Activated CD4-positive, alpha-beta T cell treated with anti-CD3 and anti-CD28 coated beads, Interleukin-2, amount 50 U/mL, for 4 hours (primary cell): ENCODE results near the gene C19orf33.
"Not testable (repeated sequence)": the region's sequence is repeated elsewhere in the genome, so short reads cannot be mapped to it uniquely, and the experiment has no call there.

Experiments
- DNase-seq, 2 experiments: peaks; one replicate each; pipeline ENCODE4 v3.0.0-alpha.2; 2020

The C19orf33 gene

GRCh38 chr19:38309615-38310278, 5.7 kb downstream of the C19orf33 start:
- no peak for DNase-seq

GRCh38 chr19:38310279-38310670, 6.2 kb downstream of the C19orf33 start:
- no peak for DNase-seq

- no peak for DNase-seq
These were observed 6.9 kb downstream of the C19orf33 start for GRCh38 chr19:38310986-38311385.

GRCh38 chr19:38315657-38316476, 11.8 kb downstream of the C19orf33 start, which contains the start of gene YIF1B:
Gene YIF1B (minus strand): TSS chr19:38315947. CDS start chr19:38315917, 30 bp downstream.
- DNase-seq, result peak; percentile 92 to 93

- no peak for DNase-seq
These were observed 12.5 kb downstream of the C19orf33 start for GRCh38 chr19:38316477-38317067.

- DNase-seq, result no peak
These were observed 13.1 kb downstream of the C19orf33 start for GRCh38 chr19:38317104-38317612.

DNA sequence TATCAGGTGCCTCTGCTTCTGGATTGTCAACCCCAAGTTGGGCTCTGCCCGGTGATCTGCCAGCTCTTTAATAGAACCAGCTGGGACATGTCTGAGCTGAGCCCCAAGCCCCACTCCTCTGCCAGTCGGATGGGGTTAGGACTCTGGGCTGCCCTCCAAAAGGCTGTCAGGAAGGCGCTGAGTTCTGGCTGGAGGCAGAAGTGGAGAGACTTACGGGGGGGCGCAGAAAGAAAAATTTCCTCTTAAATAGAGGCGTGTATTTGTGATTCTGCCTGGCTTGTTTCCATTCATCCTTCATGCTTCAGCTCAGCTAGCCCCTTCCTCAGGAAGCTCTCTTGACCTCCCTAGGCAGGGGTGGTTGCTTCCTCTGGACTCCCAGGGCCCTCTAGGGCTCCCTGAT, 14.6 kb downstream of the C19orf33 start:
- no peak for DNase-seq

DNA sequence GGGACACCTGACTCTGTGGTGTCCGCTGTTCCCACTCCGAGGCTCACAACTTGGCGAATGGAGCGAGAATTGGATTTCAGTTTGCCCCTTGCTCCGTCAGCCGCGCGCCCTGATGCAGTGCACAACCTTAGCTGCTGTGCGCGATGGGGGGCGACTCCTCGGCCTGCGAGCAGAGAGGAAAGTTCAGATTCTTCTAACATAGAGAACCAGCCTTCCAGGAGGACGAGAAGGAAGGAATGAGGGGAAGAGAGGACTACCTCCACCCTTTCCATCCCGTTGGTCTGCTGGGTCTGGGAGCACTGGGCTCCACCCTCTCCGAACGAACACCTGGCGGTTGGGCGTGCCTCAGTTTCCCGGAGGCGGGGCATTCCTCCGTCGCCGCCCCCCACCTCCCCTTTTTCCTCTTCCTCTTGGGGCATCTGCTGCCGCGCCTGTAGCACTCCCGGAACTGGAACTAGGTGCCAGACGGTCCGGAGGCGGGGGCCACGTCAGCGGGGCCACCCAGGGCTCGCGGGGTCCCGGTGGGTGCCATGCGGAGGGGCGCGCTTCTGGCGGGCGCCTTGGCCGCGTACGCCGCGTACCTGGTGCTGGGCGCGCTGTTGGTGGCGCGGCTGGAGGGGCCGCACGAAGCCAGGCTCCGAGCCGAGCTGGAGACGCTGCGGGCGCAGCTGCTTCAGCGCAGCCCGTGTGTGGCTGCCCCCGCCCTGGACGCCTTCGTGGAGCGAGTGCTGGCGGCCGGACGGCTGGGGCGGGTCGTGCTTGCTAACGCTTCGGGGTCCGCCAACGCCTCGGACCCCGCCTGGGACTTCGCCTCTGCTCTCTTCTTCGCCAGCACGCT, 15.6 kb downstream of the C19orf33 start, which contains the start of gene KCNK6:
KCNK6 (plus strand) TSS at position 425 of the 838 bp plus-strand sequence; CDS start at position 531, 106 bp downstream.
- DNase-seq, result peak; percentile 31 to 42

DNA sequence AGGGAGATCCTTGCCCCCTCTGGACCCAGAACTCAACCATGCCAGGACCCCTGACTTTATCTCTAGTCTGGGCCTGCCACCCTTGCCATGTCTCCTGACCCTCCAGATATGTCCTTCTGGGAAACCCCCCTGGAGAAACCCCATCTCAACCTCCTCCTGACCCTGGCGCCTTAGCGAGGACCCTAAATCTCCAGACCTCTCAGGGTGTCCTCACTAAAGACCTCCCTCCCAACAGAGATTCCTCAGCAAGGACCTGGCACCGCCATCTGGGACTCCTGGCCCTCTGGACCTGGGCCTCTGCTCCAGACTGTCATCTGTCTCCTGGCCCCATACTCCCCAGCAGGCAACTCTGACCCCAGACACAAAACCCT, 16.9 kb downstream of the C19orf33 start:
- DNase-seq, result no peak

DNA sequence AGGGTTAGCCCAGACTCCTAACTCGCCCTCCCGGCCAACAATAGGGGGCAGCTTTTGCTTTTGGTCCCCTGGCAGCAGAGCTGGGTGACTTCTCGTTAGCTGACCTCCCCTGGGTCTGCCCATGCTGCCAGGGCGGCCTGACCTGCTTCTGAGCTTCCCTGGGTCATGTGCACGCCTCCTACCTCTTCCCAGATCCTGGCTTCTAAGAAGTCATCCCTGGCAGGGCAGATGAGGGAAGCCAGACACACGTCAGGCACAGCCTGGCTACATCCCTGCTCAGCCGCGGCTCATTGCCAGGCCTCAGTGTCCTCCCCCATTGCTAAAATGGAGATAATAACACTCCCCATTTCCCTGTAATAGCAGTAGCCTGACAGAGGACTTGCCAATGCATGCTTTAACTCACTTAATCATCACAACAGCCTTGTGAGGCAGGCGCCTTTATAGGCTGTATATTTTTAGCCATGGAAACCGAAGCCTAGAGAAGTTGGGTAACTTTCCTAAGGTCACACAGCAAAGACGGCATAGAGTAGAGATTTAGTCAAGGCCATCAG, 17.7 kb downstream of the C19orf33 start:
- DNase-seq, result no peak

- no peak for DNase-seq
These were observed 19.2 kb downstream of the C19orf33 start for GRCh38 chr19:38323291-38323690.

DNA sequence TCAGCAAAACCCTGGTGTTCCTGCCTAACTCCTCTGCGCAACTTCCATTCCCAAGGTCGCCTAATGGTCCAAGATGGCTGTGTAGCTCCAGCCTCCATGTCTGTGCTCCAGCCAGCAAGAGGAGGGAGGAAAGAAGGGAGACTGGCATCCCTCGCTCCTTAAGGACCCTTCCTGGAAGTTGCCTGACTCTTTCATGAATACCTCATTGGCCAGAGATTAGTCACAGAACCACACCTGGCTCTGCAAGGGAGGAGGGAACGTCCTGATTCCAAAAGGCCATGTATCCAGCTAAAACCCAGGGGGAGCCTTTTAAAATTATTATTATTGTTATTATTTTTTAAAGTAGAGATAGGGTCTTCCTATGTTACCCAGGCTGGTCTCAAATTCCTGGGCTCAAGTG, 20.4 kb downstream of the C19orf33 start:
- DNase-seq, result no peak

DNA sequence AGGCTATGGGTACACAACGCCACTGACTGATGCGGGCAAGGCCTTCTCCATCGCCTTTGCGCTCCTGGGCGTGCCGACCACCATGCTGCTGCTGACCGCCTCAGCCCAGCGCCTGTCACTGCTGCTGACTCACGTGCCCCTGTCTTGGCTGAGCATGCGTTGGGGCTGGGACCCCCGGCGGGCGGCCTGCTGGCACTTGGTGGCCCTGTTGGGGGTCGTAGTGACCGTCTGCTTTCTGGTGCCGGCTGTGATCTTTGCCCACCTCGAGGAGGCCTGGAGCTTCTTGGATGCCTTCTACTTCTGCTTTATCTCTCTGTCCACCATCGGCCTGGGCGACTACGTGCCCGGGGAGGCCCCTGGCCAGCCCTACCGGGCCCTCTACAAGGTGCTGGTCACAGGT, 22.5 kb downstream of the C19orf33 start:
- DNase-seq, result no peak

DNA sequence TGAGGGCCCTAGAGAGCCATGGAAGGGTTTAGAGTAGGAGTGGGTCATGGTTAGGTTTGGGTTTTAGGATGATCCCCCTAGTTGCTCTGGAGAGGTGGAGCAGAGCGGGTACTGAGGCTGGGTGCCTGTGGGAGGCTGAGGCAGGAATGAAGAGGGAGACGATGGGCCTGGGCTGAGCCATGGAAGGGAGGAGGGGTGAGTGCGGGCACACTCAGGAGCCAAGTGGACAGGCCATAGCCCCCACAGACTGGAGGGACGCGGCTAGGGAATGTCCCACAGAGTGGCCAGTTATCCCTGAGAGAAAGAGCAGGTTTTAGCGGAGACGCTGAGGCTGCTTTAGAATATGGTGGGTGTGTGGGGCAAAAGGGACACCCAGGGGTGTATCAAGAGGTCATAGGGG, 25.6 kb downstream of the C19orf33 start:
- no peak for DNase-seq

DNA sequence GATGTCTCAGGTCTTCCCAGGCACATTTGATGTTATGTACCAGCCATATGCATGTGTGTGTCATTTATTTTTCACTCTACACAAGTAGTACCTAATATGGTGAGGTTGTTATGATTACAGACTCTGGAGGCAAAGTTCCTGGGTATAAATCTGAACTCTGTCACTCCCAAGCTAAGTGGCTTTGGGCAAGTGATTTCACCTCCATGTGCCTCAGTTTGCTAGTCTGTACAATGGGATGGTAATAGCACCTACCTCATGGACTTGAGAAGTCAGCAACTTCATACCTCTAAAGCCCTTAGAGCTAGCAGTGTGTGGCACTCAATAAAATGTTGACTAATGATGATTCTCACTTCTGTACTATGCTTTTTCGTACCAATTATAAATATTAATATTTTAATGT, 27.7 kb downstream of the C19orf33 start:
- DNase-seq, result no peak

GRCh38 chr19:38333245-38333644, 29.2 kb downstream of the C19orf33 start:
- DNase-seq, result no peak

GRCh38 chr19:38335949-38336637, 32.0 kb downstream of the C19orf33 start:
- peak; percentile 93 to 94 for DNase-seq

DNA sequence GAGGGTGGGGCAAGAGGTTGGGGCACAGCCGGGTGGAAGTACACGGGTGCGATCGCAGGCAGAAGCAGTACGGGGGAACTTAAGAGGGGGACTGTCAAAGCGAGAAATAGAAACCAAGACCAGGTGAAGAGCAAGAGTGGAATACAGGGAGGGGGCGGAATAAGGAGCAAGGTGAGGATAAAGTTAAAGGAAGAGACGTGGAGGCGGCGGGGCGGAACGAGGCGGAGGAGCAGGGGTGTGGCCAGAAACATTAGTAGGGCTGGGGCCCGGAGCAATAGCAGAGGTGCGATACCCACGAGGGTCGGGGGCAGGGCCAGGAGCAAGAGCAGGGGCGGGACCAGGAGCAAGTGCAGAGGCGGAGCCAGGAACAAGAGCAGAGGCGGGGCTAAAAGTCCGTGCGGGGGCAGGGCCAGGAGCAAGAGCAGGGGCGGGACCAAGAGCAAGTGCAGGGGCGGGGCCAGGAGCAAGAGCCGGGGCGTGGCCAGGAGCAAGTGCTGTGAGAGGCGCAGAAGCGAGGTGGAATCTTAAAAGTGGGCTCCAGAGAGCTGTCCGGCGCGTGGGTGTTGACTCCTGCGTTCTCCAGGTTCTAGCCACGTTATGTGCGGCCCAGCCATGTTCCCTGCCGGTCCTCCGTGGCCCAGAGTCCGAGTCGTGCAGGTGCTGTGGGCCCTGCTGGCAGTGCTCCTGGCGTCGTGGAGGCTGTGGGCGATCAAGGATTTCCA, 32.7 kb downstream of the C19orf33 start:
- peak; percentile 93 to 94 for DNase-seq

- no peak for DNase-seq
These were observed 33.3 kb downstream of the C19orf33 start for GRCh38 chr19:38337360-38337653.

GRCh38 chr19:38339011-38339410, 35.0 kb downstream of the C19orf33 start:
- DNase-seq, result not testable (repeated sequence)

GRCh38 chr19:38340927-38341326, 36.9 kb downstream of the C19orf33 start:
- no peak for DNase-seq
